Natural killer cell (primary cell): ENCODE measurements around the gene SORBS1. TPM values are rescaled to one million over a fixed set of nuclear protein-coding genes. Genes with fewer than 3 reads are reported as not detected.

Experiments used
- ATAC-seq, 3 donors: fragments of 150-1000 bp in 2 of 3; fragments of 200-7000 bp in 1 of 3; cut with Tn5 transposase; 1 replicate in 1 of 3; 2 replicates in 2 of 3; pipeline ENCODE4 v1.10.0; 2021; ENCODE audit warnings: mild to moderate bottlenecking in 2 of 3, moderate library complexity in 2 of 3
- DNase-seq, 2 donors: peaks; one replicate each; pipeline versions ENCODE4 v3.0.0 to v3.0.0-alpha.2; 2013 to 2021; ENCODE audit warnings: mixed read lengths in 1 of 2
- H3K27ac ChIP-seq: one replicate; pipeline ENCODE4 v1.5.1; 2013; ENCODE audit warnings: mild to moderate bottlenecking, low read length
- H3K27me3 ChIP-seq: one replicate; pipeline ENCODE4 v1.6.1; 2013; ENCODE audit warnings: low read length; ENCODE audit not compliant: control insufficient read depth, insufficient read depth
- H3K36me3 ChIP-seq: one replicate; pipeline ENCODE4 v1.6.1; 2013; ENCODE audit warnings: low read length; ENCODE audit not compliant: control insufficient read depth, insufficient read depth
- H3K4me1 ChIP-seq: one replicate; pipeline ENCODE4 v1.6.1; 2013; ENCODE audit warnings: low read length; ENCODE audit not compliant: control insufficient read depth, insufficient read depth
- H3K4me3 ChIP-seq: one replicate; pipeline ENCODE4 v1.5.1; 2013; ENCODE audit warnings: low read length
- H3K9me3 ChIP-seq: one replicate; pipeline ENCODE4 v1.6.1; 2013; ENCODE audit warnings: low read length; ENCODE audit not compliant: control insufficient read depth, insufficient read depth
- H3K27ac Mint-ChIP-seq, 2 donors: one replicate each; pipeline ENCODE4 v1.8.0; 2022; ENCODE audit warnings: mild to moderate bottlenecking in 2 of 2, mixed read lengths in 2 of 2, moderate library complexity in 1 of 2
- H3K27me3 Mint-ChIP-seq, 2 donors: one replicate each; pipeline ENCODE4 v1.8.0; 2022; ENCODE audit warnings: low read depth in 2 of 2, mixed read lengths in 2 of 2
- H3K36me3 Mint-ChIP-seq: one replicate; pipeline ENCODE4 v1.8.0; 2022; ENCODE audit warnings: mixed read lengths
- H3K4me1 Mint-ChIP-seq, 2 donors: one replicate each; pipeline ENCODE4 v1.8.0; 2022; ENCODE audit warnings: mixed read lengths in 2 of 2
- H3K4me3 Mint-ChIP-seq: one replicate; pipeline ENCODE4 v1.8.0; 2022; ENCODE audit warnings: mild to moderate bottlenecking, moderate library complexity, mixed read lengths
- H3K9me3 Mint-ChIP-seq, 2 donors: one replicate each; pipeline ENCODE4 v1.8.0; 2022; ENCODE audit warnings: mixed read lengths in 2 of 2
- CTCF ChIP-seq: fragments of 200-600 bp; IDR thresholded peaks from one replicate; pipeline ENCODE4 v1.8.0; 2022; ENCODE audit warnings: antibody characterized with exemption
- WGBS: methylation state at CpG from one replicate; pipeline ENCODE4 v1.1.7; 2013; ENCODE audit warnings: missing lambda C conversion rate; ENCODE audit not compliant: insufficient coverage; 5-methylcytosine and 5-hydroxymethylcytosine counted together
- intact Hi-C: fragments of 100-400 bp; cut with micrococcal nuclease; formaldehyde crosslinking; loops from one replicate; pipeline ENCODE4 v1.14.2; 2022
- total RNA-seq, 4 donors: library from RNA; stranded (reverse); fragments of 120-200 nt in 1 of 4; gene quantifications; one replicate each; pipeline versions ENCODE4 v1.2.3 to v1.2.4, GENCODE V29; 2013 to 2022

Gene SORBS1
- total RNA-seq, 3 donors from 2014 or later (not counting 1 experiment from before 2014, with no cell fraction given), result 2.4 to 5.4 (median 2.8) TPM

- H3K4me1 Mint-ChIP-seq, result no peaks in the 10 kb centered on the region
- peaks cover 8 to 10% of the 10 kb centered on the region in 2 donors for H3K27me3 Mint-ChIP-seq
- H3K36me3 ChIP-seq, result no peaks in the 10 kb centered on the region
- H3K9me3 ChIP-seq, result no peaks in the 10 kb centered on the region
- ATAC-seq (no peak), DNase-seq (no peak)
- intact Hi-C loops, result no loop called here
- H3K4me3 ChIP-seq, result no peak overlapping the region
- TF ChIP-seq CTCF, result no peak
- H3K27ac Mint-ChIP-seq, result no peak overlapping the region
- no peaks in the 10 kb centered on the region for H3K9me3 Mint-ChIP-seq
- H3K4me1 ChIP-seq, result no peaks in the 10 kb centered on the region
- no peaks in the 10 kb centered on the region for H3K27me3 ChIP-seq
- no peak overlapping the region for H3K27ac ChIP-seq
- 72% methylated on average over 4 of the region's 5 CpGs for WGBS
- H3K4me3 Mint-ChIP-seq, result no peak overlapping the region
- no peaks in the 10 kb centered on the region for H3K36me3 Mint-ChIP-seq
Measured at GRCh38 chr10:95567903-95568630, 6.9 kb upstream of the SORBS1 start.

- H3K27me3 ChIP-seq, result no peaks in the 10 kb centered on the region
- Mint-ChIP-seq H3K4me3 (no peak overlapping the region), H3K27me3 (peaks cover 8 to 10% of the 10 kb centered on the region in 2 donors), H3K36me3 (no peaks in the 10 kb centered on the region), H3K27ac (no peak overlapping the region), H3K9me3 (no peaks in the 10 kb centered on the region), H3K4me1 (peaks cover 6 to 8% of the 10 kb centered on the region in 2 donors)
- intact Hi-C loops, result no loop called here
- no peak for TF ChIP-seq CTCF
- peaks cover 5% of the 10 kb centered on the region for H3K4me1 ChIP-seq
- H3K27ac ChIP-seq, result no peak overlapping the region
- ATAC-seq (no peak), DNase-seq (no peak)
- H3K4me3 ChIP-seq, result no peak overlapping the region
- no peaks in the 10 kb centered on the region for H3K9me3 ChIP-seq
- H3K36me3 ChIP-seq, result no peaks in the 10 kb centered on the region
- 94% methylated on average over 6 of the region's 6 CpGs for WGBS
Measured at GRCh38 chr10:95566136-95566535, 5.0 kb upstream of the SORBS1 start.

GRCh38 chr10:95565336-95565735 is 4.2 kb upstream of the SORBS1 start:
- Mint-ChIP-seq H3K9me3 (no peaks in the 10 kb centered on the region), H3K36me3 (no peaks in the 10 kb centered on the region), H3K27ac (no peak overlapping the region), H3K27me3 (peaks cover 8 to 10% of the 10 kb centered on the region in 2 donors), H3K4me1 (peaks cover 10 to 11% of the 10 kb centered on the region in 2 donors), H3K4me3 (no peak overlapping the region)
- H3K9me3 ChIP-seq, result no peaks in the 10 kb centered on the region
- 88% methylated on average over 7 of the region's 7 CpGs for WGBS
- TF ChIP-seq CTCF, result no peak
- DNase-seq, result no peak
- H3K36me3 ChIP-seq, result no peaks in the 10 kb centered on the region
- ATAC-seq, result no peak
- no peaks in the 10 kb centered on the region for H3K27me3 ChIP-seq
- no peak overlapping the region for H3K4me3 ChIP-seq
- H3K27ac ChIP-seq, result no peak overlapping the region
- peaks cover 8% of the 10 kb centered on the region for H3K4me1 ChIP-seq
- intact Hi-C loops, result no loop called here

GRCh38 chr10:95564291-95564690 is 3.1 kb upstream of the SORBS1 start:
- intact Hi-C loops, result no loop called here
- no peak for TF ChIP-seq CTCF

More at GRCh38 chr10:95564291-95564690, 3.1 kb upstream of the SORBS1 start:
- Mint-ChIP-seq H3K4me1 (peaks cover 14 to 15% of the 10 kb centered on the region in 2 donors), H3K9me3 (no peaks in the 10 kb centered on the region), H3K27me3 (peaks cover 8 to 15% of the 10 kb centered on the region in 2 donors), H3K27ac (no peak overlapping the region), H3K4me3 (no peak overlapping the region), H3K36me3 (no peaks in the 10 kb centered on the region)
- Histone ChIP-seq H3K27ac (no peak overlapping the region), H3K36me3 (no peaks in the 10 kb centered on the region), H3K4me3 (no peak overlapping the region), H3K9me3 (no peaks in the 10 kb centered on the region), H3K27me3 (no peaks in the 10 kb centered on the region), H3K4me1 (peaks cover 12% of the 10 kb centered on the region)
- ATAC-seq, result no peak
- 93% methylated on average over 7 of the region's 7 CpGs for WGBS
- DNase-seq, result no peak
